ENCODE results near the gene PSORS1C2.

DNA sequence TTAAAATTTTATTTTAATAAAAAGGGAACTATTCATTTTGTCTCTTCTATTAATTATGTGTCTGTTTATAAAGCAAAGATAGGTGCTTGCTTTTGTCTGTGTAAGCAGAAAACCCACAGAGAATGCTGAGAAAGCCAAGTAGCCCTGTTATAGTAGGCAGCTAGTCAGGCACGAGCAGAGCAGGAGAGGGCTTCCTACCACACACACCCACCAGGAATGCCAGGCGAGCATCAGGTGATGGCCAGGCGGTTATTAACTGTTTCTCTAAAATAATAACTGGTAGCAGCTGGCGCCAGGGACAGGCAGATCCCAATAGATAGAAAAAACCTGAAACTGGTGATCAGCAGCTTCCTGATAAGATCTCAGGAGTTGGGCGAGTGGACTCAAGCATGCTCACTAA is 42.2 kb downstream of the PSORS1C2 start:
- TF ChIP-seq, protein P1, sequence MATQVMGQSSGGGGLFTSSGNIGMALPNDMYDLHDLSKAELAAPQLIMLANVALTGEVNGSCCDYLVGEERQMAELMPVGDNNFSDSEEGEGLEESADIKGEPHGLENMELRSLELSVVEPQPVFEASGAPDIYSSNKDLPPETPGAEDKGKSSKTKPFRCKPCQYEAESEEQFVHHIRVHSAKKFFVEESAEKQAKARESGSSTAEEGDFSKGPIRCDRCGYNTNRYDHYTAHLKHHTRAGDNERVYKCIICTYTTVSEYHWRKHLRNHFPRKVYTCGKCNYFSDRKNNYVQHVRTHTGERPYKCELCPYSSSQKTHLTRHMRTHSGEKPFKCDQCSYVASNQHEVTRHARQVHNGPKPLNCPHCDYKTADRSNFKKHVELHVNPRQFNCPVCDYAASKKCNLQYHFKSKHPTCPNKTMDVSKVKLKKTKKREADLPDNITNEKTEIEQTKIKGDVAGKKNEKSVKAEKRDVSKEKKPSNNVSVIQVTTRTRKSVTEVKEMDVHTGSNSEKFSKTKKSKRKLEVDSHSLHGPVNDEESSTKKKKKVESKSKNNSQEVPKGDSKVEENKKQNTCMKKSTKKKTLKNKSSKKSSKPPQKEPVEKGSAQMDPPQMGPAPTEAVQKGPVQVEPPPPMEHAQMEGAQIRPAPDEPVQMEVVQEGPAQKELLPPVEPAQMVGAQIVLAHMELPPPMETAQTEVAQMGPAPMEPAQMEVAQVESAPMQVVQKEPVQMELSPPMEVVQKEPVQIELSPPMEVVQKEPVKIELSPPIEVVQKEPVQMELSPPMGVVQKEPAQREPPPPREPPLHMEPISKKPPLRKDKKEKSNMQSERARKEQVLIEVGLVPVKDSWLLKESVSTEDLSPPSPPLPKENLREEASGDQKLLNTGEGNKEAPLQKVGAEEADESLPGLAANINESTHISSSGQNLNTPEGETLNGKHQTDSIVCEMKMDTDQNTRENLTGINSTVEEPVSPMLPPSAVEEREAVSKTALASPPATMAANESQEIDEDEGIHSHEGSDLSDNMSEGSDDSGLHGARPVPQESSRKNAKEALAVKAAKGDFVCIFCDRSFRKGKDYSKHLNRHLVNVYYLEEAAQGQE (IDR thresholded peaks at IDR 0.05): no peak
- TF ChIP-seq CHD2 (IDR thresholded peaks at IDR 0.05; ENCODE audit: low read length, partially characterized antibody) (no peak), MYC (IDR thresholded peaks at IDR 0.05; ENCODE audit: borderline replicate concordance, low read length) (no peak), NFE2L2 (conservative IDR thresholded peaks at IDR 0.05; ENCODE audit: low read length) (no peak), CEBPB (IDR thresholded peaks at IDR 0.05) (no peak), KDM5A (IDR thresholded peaks at IDR 0.05) (no peak), JUN (IDR thresholded peaks at IDR 0.05) (no peak), TFCP2L1 (CRISPR knock-in tag; IDR thresholded peaks at IDR 0.05) (no peak), FOSL2 (IDR thresholded peaks at IDR 0.05) (no peak), FOSL2 (CRISPR knock-in tag; IDR thresholded peaks at IDR 0.05) (no peak), EP300 (IDR thresholded peaks at IDR 0.05) (no peak), POLR2AphosphoS2 (conservative IDR thresholded peaks at IDR 0.05; ENCODE audit: low read length) (no peak)
- TF ChIP-seq, protein P2, sequence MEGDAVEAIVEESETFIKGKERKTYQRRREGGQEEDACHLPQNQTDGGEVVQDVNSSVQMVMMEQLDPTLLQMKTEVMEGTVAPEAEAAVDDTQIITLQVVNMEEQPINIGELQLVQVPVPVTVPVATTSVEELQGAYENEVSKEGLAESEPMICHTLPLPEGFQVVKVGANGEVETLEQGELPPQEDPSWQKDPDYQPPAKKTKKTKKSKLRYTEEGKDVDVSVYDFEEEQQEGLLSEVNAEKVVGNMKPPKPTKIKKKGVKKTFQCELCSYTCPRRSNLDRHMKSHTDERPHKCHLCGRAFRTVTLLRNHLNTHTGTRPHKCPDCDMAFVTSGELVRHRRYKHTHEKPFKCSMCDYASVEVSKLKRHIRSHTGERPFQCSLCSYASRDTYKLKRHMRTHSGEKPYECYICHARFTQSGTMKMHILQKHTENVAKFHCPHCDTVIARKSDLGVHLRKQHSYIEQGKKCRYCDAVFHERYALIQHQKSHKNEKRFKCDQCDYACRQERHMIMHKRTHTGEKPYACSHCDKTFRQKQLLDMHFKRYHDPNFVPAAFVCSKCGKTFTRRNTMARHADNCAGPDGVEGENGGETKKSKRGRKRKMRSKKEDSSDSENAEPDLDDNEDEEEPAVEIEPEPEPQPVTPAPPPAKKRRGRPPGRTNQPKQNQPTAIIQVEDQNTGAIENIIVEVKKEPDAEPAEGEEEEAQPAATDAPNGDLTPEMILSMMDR (IDR thresholded peaks at IDR 0.05): no peak
- TF ChIP-seq, protein P3, sequence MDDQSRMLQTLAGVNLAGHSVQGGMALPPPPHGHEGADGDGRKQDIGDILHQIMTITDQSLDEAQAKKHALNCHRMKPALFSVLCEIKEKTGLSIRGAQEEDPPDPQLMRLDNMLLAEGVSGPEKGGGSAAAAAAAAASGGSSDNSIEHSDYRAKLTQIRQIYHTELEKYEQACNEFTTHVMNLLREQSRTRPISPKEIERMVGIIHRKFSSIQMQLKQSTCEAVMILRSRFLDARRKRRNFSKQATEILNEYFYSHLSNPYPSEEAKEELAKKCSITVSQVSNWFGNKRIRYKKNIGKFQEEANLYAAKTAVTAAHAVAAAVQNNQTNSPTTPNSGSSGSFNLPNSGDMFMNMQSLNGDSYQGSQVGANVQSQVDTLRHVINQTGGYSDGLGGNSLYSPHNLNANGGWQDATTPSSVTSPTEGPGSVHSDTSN (IDR thresholded peaks at IDR 0.05): no peak
- TF ChIP-seq, protein P4, sequence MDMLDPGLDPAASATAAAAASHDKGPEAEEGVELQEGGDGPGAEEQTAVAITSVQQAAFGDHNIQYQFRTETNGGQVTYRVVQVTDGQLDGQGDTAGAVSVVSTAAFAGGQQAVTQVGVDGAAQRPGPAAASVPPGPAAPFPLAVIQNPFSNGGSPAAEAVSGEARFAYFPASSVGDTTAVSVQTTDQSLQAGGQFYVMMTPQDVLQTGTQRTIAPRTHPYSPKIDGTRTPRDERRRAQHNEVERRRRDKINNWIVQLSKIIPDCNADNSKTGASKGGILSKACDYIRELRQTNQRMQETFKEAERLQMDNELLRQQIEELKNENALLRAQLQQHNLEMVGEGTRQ (IDR thresholded peaks at IDR 0.05): no peak

Data from A549 (cell line).